K562 (cell line): Measurements from ENCODE around the gene ZNF428. TPM values are rescaled to one million over a fixed set of nuclear protein-coding genes. Genes with fewer than 3 reads are reported as not detected.

Source experiments
- ATAC-seq: fragments of 200-7000 bp; cut with Tn5 transposase; 3 replicates; pipeline ENCODE4 v1.9.1; 2020; ENCODE audit warnings: moderate library complexity
- BruUV-seq: library from RNA; stranded (reverse); fragments of 400-500 nt; replicated peaks from 2 replicates; lab custom pipeline; 2021; lab: Mats Ljungman, UMichigan
- CTCF ChIA-PET: fragments of 300-600 bp; formaldehyde crosslinking; extraction: SDS; loops from one replicate; lab custom pipeline; 2021; ENCODE audit warnings: low intra/inter-chr PET ratio; lab: Yijun Ruan, JAX
- POLR2A ChIA-PET: fragments of 300-600, 350-650 bp; sonication (Branson Sonifier 250); formaldehyde crosslinking; extraction: SDS; loops from one replicate; lab custom pipeline; 2021; ENCODE audit warnings: antibody characterized with exemption, inconsistent platforms; lab: Yijun Ruan, JAX
- DNase-seq, 4 experiments: peaks; one replicate each; pipeline versions ENCODE4 v3.0.0 to v3.0.0-alpha.2; 2011 to 2018; ENCODE audit warnings: low spot score in 3 of 4, mixed read lengths in 3 of 4; ENCODE audit errors: extremely low read depth in 1 of 4
- FAIRE-seq: peaks from 2 replicates; lab custom pipeline; 2011; peaks lifted over from hg19 to GRCh38; lab: Jason Lieb, UNC
- H2AFZ ChIP-seq: 2 replicates; pipeline ENCODE4 v1.6.0; 2011; ENCODE audit warnings: low read depth, low read length, control low read depth, inconsistent platforms
- H3K27ac ChIP-seq: fragments of 200-600 bp; 3 replicates; pipeline ENCODE4 v1.8.0; 2011; ENCODE audit warnings: low read depth, mild to moderate bottlenecking, control low read depth, inconsistent platforms, low read length, moderate library complexity, mixed read lengths; ENCODE audit errors: extremely low read depth
- H3K27me3 ChIP-seq, 2 experiments: fragments of 300-600 bp in 1 of 2; 2 replicates in 1 of 2; 3 replicates in 1 of 2; pipeline versions ENCODE4 v1.6.0 to v1.8.0; 2011; ENCODE audit warnings: inconsistent platforms in 2 of 2, low read length in 2 of 2, mild to moderate bottlenecking in 1 of 2, mixed read lengths in 1 of 2, moderate library complexity in 1 of 2; ENCODE audit not compliant: control insufficient read depth in 2 of 2, insufficient read depth in 2 of 2
- H3K36me3 ChIP-seq: fragments of 300-600 bp; 3 replicates; pipeline ENCODE4 v1.8.0; 2011; ENCODE audit warnings: mild to moderate bottlenecking, low read length, inconsistent platforms; ENCODE audit not compliant: control insufficient read depth, insufficient read depth
- H3K4me1 ChIP-seq, 2 experiments: fragments of 200-600 bp in 1 of 2; replicated peaks in 1 of 2; 2 replicates in 1 of 2; 3 replicates in 1 of 2; pipeline versions ENCODE4 v1.5.1 to v1.8.0; 2011; ENCODE audit warnings: inconsistent platforms in 2 of 2, low read length in 2 of 2, mild to moderate bottlenecking in 1 of 2, mixed read lengths in 1 of 2, moderate library complexity in 1 of 2; ENCODE audit not compliant: control insufficient read depth in 2 of 2, insufficient read depth in 2 of 2
- H3K4me2 ChIP-seq: 2 replicates; pipeline ENCODE4 v1.6.1; 2011; ENCODE audit warnings: low read length, control low read depth, inconsistent platforms, mixed read lengths; ENCODE audit not compliant: insufficient read depth
- H3K4me3 ChIP-seq: fragments of 200-600 bp; sonication (generic), shearing (Covaris generic); 2 replicates; pipeline ENCODE4 v1.5.1; 2016; ENCODE audit warnings: control low read depth, inconsistent platforms
- H3K79me2 ChIP-seq: fragments of 200-600 bp; 3 replicates; pipeline ENCODE4 v1.8.0; 2011; ENCODE audit warnings: low read length, inconsistent platforms; ENCODE audit not compliant: control insufficient read depth, insufficient read depth
- H3K9ac ChIP-seq, 2 experiments: 2 replicates each; pipeline versions ENCODE4 v1.6.0 to v1.6.1; 2011; ENCODE audit warnings: low read depth in 2 of 2, low read length in 2 of 2, control low read depth in 1 of 2, inconsistent platforms in 1 of 2, mild to moderate bottlenecking in 1 of 2, mixed read lengths in 1 of 2; ENCODE audit not compliant: insufficient read depth in 1 of 2
- H3K9me1 ChIP-seq: one replicate; pipeline ENCODE4 v1.6.0; 2011; ENCODE audit warnings: inconsistent platforms, mild to moderate bottlenecking, low read length, moderate library complexity; ENCODE audit not compliant: control insufficient read depth, insufficient read depth
- H3K9me3 ChIP-seq: replicated peaks from 2 replicates; pipeline ENCODE4 v1.5.1; 2011; ENCODE audit warnings: low read depth, low read length, inconsistent platforms; ENCODE audit not compliant: control insufficient read depth, insufficient read depth
- H4K20me1 ChIP-seq: replicated peaks from 2 replicates; pipeline ENCODE4 v1.6.1; 2011; ENCODE audit warnings: low read length, inconsistent platforms, mixed read lengths; ENCODE audit not compliant: control insufficient read depth, insufficient read depth
- ARID1B ChIP-seq: fragments of 450-650 bp; IDR thresholded peaks from 2 replicates; pipeline ENCODE4 v1.6.1; 2016; ENCODE audit warnings: antibody characterized with exemption, mild to moderate bottlenecking, inconsistent platforms
- BRF2 ChIP-seq: IDR thresholded peaks from 3 replicates; pipeline ENCODE4 v1.6.1; 2011; ENCODE audit warnings: borderline replicate concordance, mild to moderate bottlenecking; ENCODE audit not compliant: insufficient read length, insufficient read depth
- EWSR1 ChIP-seq: fragments of 450-650 bp; IDR thresholded peaks from 2 replicates; pipeline ENCODE4 v1.6.1; 2018; ENCODE audit warnings: borderline replicate concordance, mild to moderate bottlenecking, low read depth, moderate library complexity; ENCODE audit not compliant: partially characterized antibody
- FOXJ2 ChIP-seq: fragments of 200-800 bp; sonication (Bioruptor generic); IDR thresholded peaks from 2 replicates; pipeline ENCODE4 v1.6.1; 2016; ENCODE audit warnings: missing genetic modification characterization, missing compliant biosample characterization
- ILF3 ChIP-seq: fragments of 450-650 bp; IDR thresholded peaks from 2 replicates; pipeline ENCODE4 v1.6.1; 2018; ENCODE audit warnings: antibody characterized with exemption, mild to moderate bottlenecking, moderate library complexity, borderline replicate concordance
- MAFK ChIP-seq: IDR thresholded peaks from 2 replicates; pipeline ENCODE4 v1.6.1; 2011; ENCODE audit warnings: low read length, improper control_type of control experiment
- MYC ChIP-seq, 2 experiments: fragments of 250-450 bp in 1 of 2; sonication (Bioruptor Pico) in 1 of 2; IDR thresholded peaks; 2 replicates each; pipeline versions ENCODE4 v1.5.1 to v1.6.1; 2012 to 2021; ENCODE audit warnings: low read depth in 2 of 2, borderline replicate concordance in 1 of 2, improper control_type of control experiment in 1 of 2, low read length in 1 of 2, mild to moderate bottlenecking in 1 of 2, moderate library complexity in 1 of 2
- OTX1 ChIP-seq: fragments of 450-650 bp; formaldehyde crosslinking; IDR thresholded peaks from 2 replicates; pipeline ENCODE4 v1.4.0; 2022; ENCODE audit warnings: mild to moderate bottlenecking
- ZNF174 ChIP-seq: fragments of 250-450 bp; sonication (Bioruptor Pico); IDR thresholded peaks from 2 replicates; pipeline ENCODE4 v1.4.0; 2020; ENCODE audit warnings: mild to moderate bottlenecking
- WGBS: fragments of 100-300 bp; shearing (Covaris generic); methylation state at CpG from one replicate; pipeline ENCODE4 v1.1.6; 2016; ENCODE audit warnings: low coverage, mixed read lengths; ENCODE audit not compliant: insufficient coverage; ENCODE audit errors: missing lambda C conversion rate; 5-methylcytosine and 5-hydroxymethylcytosine counted together
- in situ Hi-C: fragments of 300-500 bp; cut with MboI; formaldehyde crosslinking; loops from 4 replicates; pipeline ENCODE4 v1.15.0; 2018; ENCODE audit warnings: inconsistent platforms, mixed read lengths
- intact Hi-C: fragments of 100-400 bp; cut with micrococcal nuclease; formaldehyde crosslinking; loops from 2 replicates; pipeline ENCODE4 v1.14.2; 2022
- polyA plus RNA-seq, 8 experiments: library from polyadenylated mRNA; depleted of rRNA in 4 of 8; stranded (reverse) in 5 of 8; unstranded in 3 of 8; fragments of >200 nt; fragmentation: Nextera tagmentation in 2 of 8; fragmentation: Illumina TruSeq in 1 of 8; extraction: Ambion mirVana in 2 of 8; extraction: Trizol in 1 of 8; gene quantifications; 2 replicates each; pipeline versions ENCODE4 v1.2.1 to v1.2.3, GENCODE V29; 2011 to 2014; ENCODE audit warnings: inconsistent platforms in 1 of 8, missing spikeins in 1 of 8
- total RNA-seq, 7 experiments: library from RNA; depleted of rRNA in 6 of 7; stranded (reverse); fragments of >200 nt in 6 of 7; fragmentation: Illumina TruSeq in 2 of 7; extraction: Trizol in 2 of 7; gene quantifications; 2 replicates each; pipeline versions ENCODE4 v1.2.1 to v1.2.3, GENCODE V29; 2011 to 2021; ENCODE audit warnings: low replicate concordance in 1 of 7

ZNF428 gene
- total and polyA plus RNA-seq, 9 of the 15 experiments (the other 6 are each of a cell fraction or from before 2014, with no cell fraction given): 0.15 to 85.7 (median 15.9) TPM

DNA sequence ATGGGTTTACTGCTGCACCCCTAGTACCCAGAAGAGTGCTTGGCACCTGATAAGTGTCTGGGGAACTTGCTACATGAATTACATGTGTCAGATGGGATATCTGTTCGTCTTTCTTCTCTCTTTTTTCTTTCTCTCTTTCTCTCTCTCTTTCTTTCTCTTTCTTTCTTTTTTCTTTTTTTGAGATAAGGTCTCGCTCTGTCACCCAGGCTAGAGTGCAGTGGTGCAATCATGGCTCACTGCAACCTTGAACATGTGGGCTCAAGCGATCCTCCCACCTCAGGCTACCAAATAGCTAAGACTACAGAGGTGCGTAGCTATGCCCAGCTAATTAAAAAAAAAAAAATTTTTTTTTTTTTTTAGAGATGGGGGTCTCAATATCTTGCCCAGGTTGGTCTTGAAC is 14.1 kb upstream of the ZNF428 start:
- intact Hi-C loops: no loop called here
- in situ Hi-C loops: no loop called here
- FAIRE-seq: no peak

More for the DNA sequence above, 14.1 kb upstream of the ZNF428 start:
- H3K9ac ChIP-seq: no peak overlapping the region
- no peak overlapping the region for H3K27ac ChIP-seq
- no TSS peak for BruUV-seq
- no peaks in the 10 kb centered on the region for H4K20me1 ChIP-seq
- 3% methylated on average over 3 of the region's 4 CpGs for WGBS
- no peak overlapping the region for H2AFZ ChIP-seq
- ChIA-PET POLR2A (interaction anchor here (1.0 to 1.1 kb wide), 3 partner anchors 9 to 63 kb away, joined by 3 to 5 read pairs (median 4); no protein-coding TSS in a partner anchor), CTCF (no interaction called here)
- H3K9me1 ChIP-seq: no peaks in the 10 kb centered on the region
- H3K4me1 ChIP-seq: peaks cover 9 to 19% of the 10 kb centered on the region in 2 experiments; a peak in 4 of 5 replicates
- no peaks in the 10 kb centered on the region for H3K79me2 ChIP-seq
- ATAC-seq (no peak), DNase-seq (no peak)
- H3K27me3 ChIP-seq: peaks cover 3 to 5% of the 10 kb centered on the region in 2 experiments; a peak in 3 of 5 replicates
- no peak overlapping the region for H3K4me3 ChIP-seq
- no peak overlapping the region for H3K4me2 ChIP-seq
- TF ChIP-seq OTX1 (CRISPR knock-in tag): no peak
- 0 out of 2 replicates have a peak, but pooled peaks have one; percentile 11 for TF ChIP-seq ARID1B
- no peak for TF ChIP-seq MYC (IDR thresholded peaks at IDR 0.05; ENCODE audit: low read depth, low read length)
- TF ChIP-seq MYC (CRISPR knock-in tag; IDR thresholded peaks at IDR 0.05; ENCODE audit: borderline replicate concordance, low read depth): no peak
- no peak for TF ChIP-seq ILF3
- TF ChIP-seq MAFK: no peak
- no peak for TF ChIP-seq ZNF174 (CRISPR knock-in tag)
- TF ChIP-seq EWSR1: no peak
- no peak for TF ChIP-seq BRF2
- no peak for TF ChIP-seq FOXJ2 (tag)
- no peaks in the 10 kb centered on the region for H3K9me3 ChIP-seq
- H3K36me3 ChIP-seq: no peaks in the 10 kb centered on the region
